Measurements from ENCODE around the gene ZC3H10. TPM values are rescaled to one million over a fixed set of nuclear protein-coding genes. Genes with fewer than 3 reads are reported as not detected.

Gene ZC3H10
- total and polyA plus RNA-seq, 2 of the 13 experiments (the other 11 are each of a cell fraction or from before 2014, with no cell fraction given), result 0.70 to 2.3 TPM

- TF ChIP-seq RERE (CRISPR knock-in tag; IDR thresholded peaks at IDR 0.05; ENCODE audit: low read depth), result peak; percentile 90
- no peak; the same call in 1 of the 2 replicates for TF ChIP-seq ZNF703 (CRISPR knock-in tag; IDR thresholded peaks at IDR 0.05; ENCODE audit: borderline replicate concordance)
- TF ChIP-seq MED1 (CRISPR knock-in tag; IDR thresholded peaks at IDR 0.05), result peak; percentile 99
- no peak for TF ChIP-seq ZNF296 (CRISPR knock-in tag; conservative IDR thresholded peaks at IDR 0.05)
- TF ChIP-seq ZGPAT (CRISPR knock-in tag; IDR thresholded peaks at IDR 0.05), result peak; percentile 98
- TF ChIP-seq SAFB2 (CRISPR knock-in tag; IDR thresholded peaks at IDR 0.05; ENCODE audit: borderline replicate concordance, low read depth), result peak; percentile 38; the same call in 1 of the 2 replicates
- TF ChIP-seq ZNF274 (CRISPR knock-in tag; IDR thresholded peaks at IDR 0.05), result peak; percentile 73
- TF ChIP-seq ZNF713 (CRISPR knock-in tag; IDR thresholded peaks at IDR 0.05), result no peak; the same call in 1 of the 2 replicates
- no peak; the same call in 1 of the 2 replicates for TF ChIP-seq ZNF460 (CRISPR knock-in tag; IDR thresholded peaks at IDR 0.05; ENCODE audit: borderline replicate concordance)
- TF ChIP-seq USF2 (IDR thresholded peaks at IDR 0.05; ENCODE audit: low read depth, low read length), result peak; percentile 82
- TF ChIP-seq USF2 (CRISPR knock-in tag; IDR thresholded peaks at IDR 0.05; ENCODE audit: borderline replicate concordance), result peak; percentile 90; the same call in 1 of the 2 replicates
- no peak for TF ChIP-seq ZNF367 (CRISPR knock-in tag; IDR thresholded peaks at IDR 0.05; ENCODE audit: borderline replicate concordance)
- TF ChIP-seq ZNF513 (CRISPR knock-in tag; conservative IDR thresholded peaks at IDR 0.05), result no peak
- peak; percentile 98 for TF ChIP-seq ZNF124 (CRISPR knock-in tag; IDR thresholded peaks at IDR 0.05)
- no peak for TF ChIP-seq CHD4 (IDR thresholded peaks at IDR 0.05; ENCODE audit: borderline replicate concordance, low read length)
- peak; percentile 97 for TF ChIP-seq ZNF543 (CRISPR knock-in tag; IDR thresholded peaks at IDR 0.05)
- peak; percentile 89; the same call in 1 of the 2 replicates for TF ChIP-seq ELF4 (CRISPR knock-in tag; IDR thresholded peaks at IDR 0.05; ENCODE audit: borderline replicate concordance)
These were observed 36.4 kb upstream of the ZC3H10 start (continued) for GRCh38 chr12:56081393-56082347.

Measured in HepG2 (cell line).